ENCODE data around the gene LRP4. TPM values are rescaled to one million over a fixed set of nuclear protein-coding genes. Genes with fewer than 3 reads are reported as not detected.

LRP4 gene
- total RNA-seq, 1 experiment from 2014 or later: 11.6 TPM

- H2AFZ ChIP-seq (ENCODE audit: low read length): no peak overlapping the region
- Mint-ChIP-seq H3K36me3 (ENCODE audit: insufficient read depth in 1 of 3, low read depth in 3 of 3) (peaks cover 38 to 47% (median 47%) of the 10 kb centered on the region in 3 experiments; a peak in 6 of 7 replicates), H3K27me3 (ENCODE audit: low read depth) (no peaks in the 10 kb centered on the region), H3K4me3 (no peak overlapping the region), H3K27ac (peak overlapping the region in 1 of 3 experiments; percentile 73; a peak in 2 of 7 replicates), H3K9me3 (peaks cover 4 to 6% of the 10 kb centered on the region in 2 experiments; a peak in 3 of 5 replicates), H3K4me1 (peaks cover 0 to 9% of the 10 kb centered on the region in 2 experiments; a peak in 3 of 4 replicates)
- H2BK15ac ChIP-seq (ENCODE audit: low read depth, low read length): no peak overlapping the region
- H2AK5ac ChIP-seq (ENCODE audit: insufficient read length, low read length): no peak overlapping the region
- no peaks in the 10 kb centered on the region for H3K23me2 ChIP-seq (ENCODE audit: insufficient read length, low read depth, low read length, poor library complexity, severe bottlenecking)
- no peak overlapping the region for H3K4me2 ChIP-seq (ENCODE audit: insufficient read depth, insufficient read length, low read length)
- H2BK12ac ChIP-seq (ENCODE audit: insufficient read length, low read depth, low read length): no peak overlapping the region
- H3K79me1 ChIP-seq (ENCODE audit: insufficient read depth, low read depth, low read length, poor library complexity, severe bottlenecking): no peaks in the 10 kb centered on the region
- DNase-seq: no peak
- H3K23ac ChIP-seq (ENCODE audit: insufficient read length, low read depth, low read length): no peak overlapping the region
- H4K91ac ChIP-seq (ENCODE audit: insufficient read length, low read depth, low read length): no peak overlapping the region
- H3K56ac ChIP-seq (ENCODE audit: insufficient read length, low read depth, low read length): no peak overlapping the region
- H3K9ac ChIP-seq (ENCODE audit: extremely low read depth, insufficient read length, low read length): no peak overlapping the region
- no peak overlapping the region for H3K27ac ChIP-seq (ENCODE audit: insufficient read length, low read depth, low read length)
- no peak overlapping the region for H3T11ph ChIP-seq (ENCODE audit: low read length)
- H3K4me1 ChIP-seq (ENCODE audit: insufficient read depth, low read length): no peaks in the 10 kb centered on the region
- no peak overlapping the region for H4K8ac ChIP-seq (replicated peaks; ENCODE audit: insufficient read length, low read depth, low read length)
- H2BK20ac ChIP-seq (ENCODE audit: low read depth, low read length, poor library complexity, severe bottlenecking): no peak overlapping the region
- H4K20me1 ChIP-seq (ENCODE audit: control insufficient read depth, insufficient read depth, insufficient read length): peaks cover under 1% of the 10 kb centered on the region
- H2BK120ac ChIP-seq (ENCODE audit: low read depth, low read length, poor library complexity, severe bottlenecking): no peak overlapping the region
- H3K18ac ChIP-seq (ENCODE audit: insufficient read length, low read depth, low read length): no peak overlapping the region
- no peak overlapping the region for H2BK5ac ChIP-seq (ENCODE audit: insufficient read length, low read length)
- no CpG with 5 or more reads among the region's 10 CpGs for WGBS (ENCODE audit: extremely low coverage, insufficient read length, low lambda C conversion rate)
- H3K14ac ChIP-seq (ENCODE audit: insufficient read depth, low read length): no peak overlapping the region
- no peaks in the 10 kb centered on the region for H3K9me3 ChIP-seq (ENCODE audit: control insufficient read depth, low read depth, low read length)
- H3K27me3 ChIP-seq (ENCODE audit: insufficient read depth, low read length): no peaks in the 10 kb centered on the region
- no peak overlapping the region for H4K5ac ChIP-seq (ENCODE audit: insufficient read length, low read depth, low read length)
- H3K79me2 ChIP-seq (ENCODE audit: insufficient read depth, low read length): no peaks in the 10 kb centered on the region
- H3K4ac ChIP-seq (ENCODE audit: low read depth, low read length): no peak overlapping the region
- TF ChIP-seq CTCF (conservative IDR thresholded peaks at IDR 0.05): no peak
Observed at GRCh38 chr11:46894961-46895360, 23.4 kb downstream of the LRP4 start.
